OCI-LY3 (cell line): ENCODE results near the gene PAXX.
"Not testable (repeated sequence)": the region's sequence is repeated elsewhere in the genome, so short reads cannot be mapped to it uniquely, and the experiment has no call there.

Experiments used
- H2AFZ ChIP-seq: fragments of 200-600, 300-600 bp; shearing (Covaris generic); 2 replicates; pipeline ENCODE4 v1.6.0; 2014; ENCODE audit warnings: antibody characterized with exemption, low read depth, low read length
- H3K27ac ChIP-seq: fragments of 200-600, 300-600 bp; sonication (generic); 2 replicates; pipeline ENCODE4 v1.5.1; 2014; ENCODE audit warnings: mild to moderate bottlenecking, low read length, moderate library complexity, mixed read lengths
- H3K27me3 ChIP-seq: fragments of 200-600, 300-600 bp; sonication (generic); 2 replicates; pipeline ENCODE4 v1.6.1; 2014; ENCODE audit warnings: low read depth, low read length, mixed read lengths
- H3K36me3 ChIP-seq: fragments of 200-600, 300-600 bp; sonication (generic); replicated peaks from 2 replicates; pipeline ENCODE3; 2014; ENCODE audit warnings: low read depth, low read length, mixed read lengths
- H3K4me1 ChIP-seq: fragments of 300-600, 200-600 bp; sonication (generic); 2 replicates; pipeline ENCODE4 v1.6.1; 2014; ENCODE audit warnings: low read length, mixed read lengths
- H3K4me2 ChIP-seq: fragments of 200-600, 300-600 bp; sonication (generic); 2 replicates; pipeline ENCODE4 v1.6.1; 2014; ENCODE audit warnings: low read length, mixed read lengths
- H3K4me3 ChIP-seq: fragments of 300-600, 200-600 bp; sonication (generic); 2 replicates; pipeline ENCODE4 v1.5.1; 2014; ENCODE audit warnings: antibody characterized with exemption, mild to moderate bottlenecking, low read length, moderate library complexity
- H3K79me2 ChIP-seq: fragments of 300-600, 200-600 bp; shearing (Covaris generic); 2 replicates; pipeline ENCODE4 v1.6.1; 2014; ENCODE audit warnings: mild to moderate bottlenecking, low read length, mixed read lengths
- H3K9ac ChIP-seq: fragments of 300-600, 200-600 bp; shearing (Covaris generic); 2 replicates; pipeline ENCODE4 v1.6.0; 2014; ENCODE audit warnings: mild to moderate bottlenecking, low read length, moderate library complexity
- H3K9me3 ChIP-seq: fragments of 200-600, 300-600 bp; shearing (Covaris generic); 2 replicates; pipeline ENCODE4 v1.6.1; 2014; ENCODE audit warnings: low read length, mixed read lengths; ENCODE audit not compliant: insufficient read depth
- H4K20me1 ChIP-seq: fragments of 200-600, 300-600 bp; sonication (generic); 2 replicates; pipeline ENCODE4 v1.6.1; 2016; ENCODE audit warnings: low read length, mixed read lengths; ENCODE audit not compliant: insufficient read depth
- EZH2phosphoT487 ChIP-seq: fragments of 200-600 bp; shearing (Covaris generic); IDR thresholded peaks from 2 replicates; pipeline ENCODE4 v1.6.1; 2018; ENCODE audit warnings: antibody characterized with exemption, mixed run types, low read depth
- TF ChIP-seq, protein P1 (sequence below): fragments of 200-600, 300-600 bp; sonication (generic); IDR thresholded peaks from 2 replicates; pipeline ENCODE4 v1.5.1; 2014; ENCODE audit warnings: antibody characterized with exemption, low read length, low read depth

The PAXX gene

DNA sequence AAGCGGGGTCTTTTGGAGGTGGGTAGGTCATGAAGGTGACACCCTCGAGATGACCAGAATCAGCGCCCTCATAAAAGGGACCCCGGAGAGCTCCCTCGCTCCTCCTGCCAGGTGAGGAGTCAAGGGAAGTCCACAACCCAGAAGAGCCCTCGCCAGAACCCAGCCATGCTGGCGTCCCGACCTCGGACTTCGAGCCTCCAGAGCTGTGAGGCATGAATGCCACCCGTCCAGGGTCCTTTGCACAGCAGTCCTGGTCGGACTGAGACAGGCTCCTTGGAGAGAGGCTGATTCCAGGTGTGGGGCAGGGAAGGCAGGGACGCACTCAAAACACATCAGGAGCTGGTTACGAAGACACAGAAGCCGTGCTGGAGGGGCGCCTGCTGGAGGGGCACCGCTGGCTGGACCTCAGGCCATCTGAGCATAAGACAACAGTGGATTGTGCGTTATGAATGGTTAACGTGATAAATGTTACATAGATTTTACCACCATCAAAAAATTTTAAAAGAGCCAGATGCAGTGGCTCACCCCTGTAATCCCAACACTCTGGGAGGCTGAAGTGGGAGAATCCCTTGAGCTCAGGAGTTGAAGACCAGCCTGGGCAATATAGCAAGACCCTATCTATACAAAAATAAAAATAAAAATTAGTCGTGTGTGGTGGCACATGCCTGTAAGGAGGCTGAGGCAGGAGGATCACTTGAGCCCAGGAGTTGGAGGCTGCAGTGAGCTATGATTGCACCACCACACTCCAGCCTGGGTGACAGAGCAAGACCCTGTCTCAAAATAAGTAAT lies 9.8 kb downstream of the PAXX start:
- Histone ChIP-seq H3K9ac (no peak overlapping the region), H3K4me3 (no peak overlapping the region), H2AFZ (no peak overlapping the region), H3K4me1 (peaks cover 39% of the 10 kb centered on the region), H3K9me3 (no peaks in the 10 kb centered on the region), H4K20me1 (no peaks in the 10 kb centered on the region; the same call in 1 of the 2 replicates), H3K36me3 (no peaks in the 10 kb centered on the region), H3K27ac (no peak overlapping the region), H3K27me3 (peaks cover 32% of the 10 kb centered on the region), H3K79me2 (no peaks in the 10 kb centered on the region), H3K4me2 (no peak overlapping the region)
- TF ChIP-seq EZH2phosphoT487 = no peak
- TF ChIP-seq, protein P1, sequence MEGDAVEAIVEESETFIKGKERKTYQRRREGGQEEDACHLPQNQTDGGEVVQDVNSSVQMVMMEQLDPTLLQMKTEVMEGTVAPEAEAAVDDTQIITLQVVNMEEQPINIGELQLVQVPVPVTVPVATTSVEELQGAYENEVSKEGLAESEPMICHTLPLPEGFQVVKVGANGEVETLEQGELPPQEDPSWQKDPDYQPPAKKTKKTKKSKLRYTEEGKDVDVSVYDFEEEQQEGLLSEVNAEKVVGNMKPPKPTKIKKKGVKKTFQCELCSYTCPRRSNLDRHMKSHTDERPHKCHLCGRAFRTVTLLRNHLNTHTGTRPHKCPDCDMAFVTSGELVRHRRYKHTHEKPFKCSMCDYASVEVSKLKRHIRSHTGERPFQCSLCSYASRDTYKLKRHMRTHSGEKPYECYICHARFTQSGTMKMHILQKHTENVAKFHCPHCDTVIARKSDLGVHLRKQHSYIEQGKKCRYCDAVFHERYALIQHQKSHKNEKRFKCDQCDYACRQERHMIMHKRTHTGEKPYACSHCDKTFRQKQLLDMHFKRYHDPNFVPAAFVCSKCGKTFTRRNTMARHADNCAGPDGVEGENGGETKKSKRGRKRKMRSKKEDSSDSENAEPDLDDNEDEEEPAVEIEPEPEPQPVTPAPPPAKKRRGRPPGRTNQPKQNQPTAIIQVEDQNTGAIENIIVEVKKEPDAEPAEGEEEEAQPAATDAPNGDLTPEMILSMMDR = no peak

DNA sequence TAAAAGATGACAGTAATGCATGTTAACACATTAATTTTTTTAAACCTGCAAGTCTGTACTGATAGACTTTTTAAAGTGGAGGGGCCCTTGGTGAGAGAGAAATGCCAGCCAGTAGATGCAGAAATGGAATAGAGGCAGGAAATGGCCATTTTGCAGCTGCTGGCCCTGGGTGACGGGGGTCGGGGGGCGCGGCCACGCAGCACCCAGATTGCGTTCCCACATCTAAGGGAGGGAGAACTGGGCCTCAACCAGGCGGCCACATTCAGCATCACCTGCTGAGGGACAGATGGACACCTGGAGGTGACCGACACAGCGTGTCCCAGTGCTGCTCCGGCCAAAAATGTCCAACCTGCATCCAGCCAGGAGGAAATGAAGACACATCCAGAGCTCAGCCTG lies 10.4 kb downstream of the PAXX start:
- Histone ChIP-seq H3K36me3 (no peaks in the 10 kb centered on the region), H3K4me1 (peaks cover 37% of the 10 kb centered on the region), H3K27me3 (peaks cover 26% of the 10 kb centered on the region), H4K20me1 (no peaks in the 10 kb centered on the region; the same call in 1 of the 2 replicates), H3K27ac (no peak overlapping the region), H3K9ac (no peak overlapping the region), H3K4me2 (no peak overlapping the region), H3K9me3 (no peaks in the 10 kb centered on the region), H3K4me3 (no peak overlapping the region), H3K79me2 (no peaks in the 10 kb centered on the region), H2AFZ (no peak overlapping the region)
- TF ChIP-seq, protein P1 = no peak
- no peak for TF ChIP-seq EZH2phosphoT487

DNA sequence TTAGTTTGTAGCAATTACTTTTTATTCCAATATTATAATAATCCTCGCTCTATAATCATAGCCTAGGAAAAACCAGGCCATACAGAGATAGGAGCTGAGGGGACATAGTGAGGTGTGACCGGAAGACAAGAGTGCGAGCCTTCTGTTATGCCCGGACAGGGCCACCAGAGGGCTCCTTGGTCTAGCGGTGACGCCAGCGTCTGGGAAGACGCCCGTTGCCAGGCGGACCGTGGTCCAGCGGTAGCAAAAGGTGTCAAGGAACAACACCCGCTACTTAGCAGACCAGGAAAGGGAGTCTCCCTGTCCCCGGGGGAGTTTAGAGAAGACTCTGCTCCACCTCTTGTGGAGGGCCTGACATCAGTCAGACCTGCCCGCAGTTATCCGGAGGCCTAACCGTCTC lies 12.1 kb downstream of the PAXX start:
- not testable (repeated sequence) for H3K9ac ChIP-seq, H3K79me2 ChIP-seq, H4K20me1 ChIP-seq, H2AFZ ChIP-seq, H3K4me2 ChIP-seq, H3K36me3 ChIP-seq, H3K4me3 ChIP-seq, H3K27ac ChIP-seq, H3K9me3 ChIP-seq
- peaks cover 21% of the 10 kb centered on the region for H3K4me1 ChIP-seq
- TF ChIP-seq, protein P1 = peak; percentile 19; the same call in 1 of the 2 replicates
- H3K27me3 ChIP-seq = peaks cover 10% of the 10 kb centered on the region

DNA sequence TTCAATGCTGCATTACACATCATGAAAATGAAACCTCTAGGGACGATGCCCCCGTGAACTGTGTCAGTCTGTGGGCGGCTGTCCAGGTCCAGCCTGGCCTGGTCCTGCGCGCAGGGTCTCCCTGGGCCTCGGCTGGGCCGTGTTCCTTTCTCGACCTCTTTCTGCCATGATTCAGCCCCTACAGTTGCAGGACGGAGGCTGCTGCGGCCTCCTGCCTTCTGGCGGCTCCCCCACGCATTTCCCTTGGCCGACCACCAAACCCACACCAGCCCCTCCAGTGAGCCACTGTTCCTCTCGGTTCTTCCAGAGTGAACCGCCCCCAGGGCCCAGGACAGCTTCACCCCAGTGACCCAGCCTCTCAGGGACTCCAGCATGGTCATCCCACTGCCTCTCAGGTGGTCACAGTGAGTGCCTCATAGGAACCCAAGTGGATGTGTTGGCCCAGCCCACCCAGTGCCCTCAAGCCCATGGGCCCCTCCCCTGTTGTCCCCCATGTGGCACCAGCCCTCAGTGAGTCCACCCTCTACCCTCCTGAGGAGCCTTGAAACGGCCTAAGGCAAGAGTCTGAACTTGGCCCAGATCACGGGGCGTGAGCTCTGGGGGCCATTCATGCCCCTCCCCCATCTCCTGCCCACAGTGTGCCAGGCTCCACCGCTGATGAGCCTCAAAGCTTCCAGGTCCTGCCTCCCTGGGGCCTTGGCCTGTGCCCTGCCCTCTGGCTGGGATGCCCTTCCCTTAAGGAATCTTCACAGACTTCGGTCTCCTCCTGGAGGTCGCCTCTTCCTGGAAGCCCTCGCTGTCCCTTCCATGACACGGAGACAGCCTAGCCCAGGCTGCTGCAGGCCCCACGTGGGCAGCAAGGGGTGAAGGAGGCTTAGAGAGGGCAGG lies 14.1 kb downstream of the PAXX start:
- Histone ChIP-seq H3K27me3 (peaks cover 7% of the 10 kb centered on the region), H3K4me3 (no peak overlapping the region), H3K36me3 (no peaks in the 10 kb centered on the region), H4K20me1 (no peaks in the 10 kb centered on the region), H3K4me1 (peaks cover under 1% of the 10 kb centered on the region; the same call in 1 of the 2 replicates), H3K79me2 (no peaks in the 10 kb centered on the region), H3K27ac (no peak overlapping the region), H2AFZ (no peak overlapping the region), H3K9ac (no peak overlapping the region), H3K4me2 (no peak overlapping the region), H3K9me3 (no peaks in the 10 kb centered on the region)
- no peak for TF ChIP-seq EZH2phosphoT487
- TF ChIP-seq, protein P1 = no peak
